ENCODE results near the gene DCST2.

Gene DCST2

DNA sequence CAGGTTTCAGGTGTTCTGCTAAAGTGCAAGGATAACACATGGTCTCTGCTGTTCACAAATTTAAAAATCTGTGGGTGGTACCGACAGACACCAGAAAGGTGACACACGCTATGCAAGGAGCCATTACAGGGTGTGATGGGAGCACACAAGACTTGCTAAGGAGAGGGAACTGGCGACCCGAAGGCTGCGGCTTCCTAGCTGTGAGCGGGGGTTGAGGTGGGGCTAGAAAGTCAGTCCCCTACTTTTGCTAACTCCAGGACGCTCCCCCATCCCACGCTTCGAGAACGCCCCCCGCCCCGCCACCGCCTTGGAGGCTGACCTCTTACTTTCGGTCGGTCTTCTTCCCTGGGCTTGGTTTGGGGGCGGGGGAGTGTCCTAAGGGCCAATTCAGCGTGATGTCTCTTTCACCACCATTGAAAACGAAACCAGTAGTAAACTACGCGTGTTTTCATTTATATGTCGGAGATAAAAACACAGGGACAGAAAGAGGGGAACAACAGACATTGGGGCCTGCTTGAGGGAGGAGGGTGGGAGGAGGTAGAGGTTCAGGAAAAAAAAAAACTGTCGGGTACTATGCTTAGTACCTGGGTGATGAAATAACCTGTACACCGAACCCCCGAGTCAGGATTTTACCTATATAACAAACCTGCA is 58.0 kb downstream of the DCST2 start:
- peak overlapping the region; percentile 55 for H3K4me3 ChIP-seq (ENCODE audit: low read depth, low read length)
- TF ChIP-seq, protein P1, sequence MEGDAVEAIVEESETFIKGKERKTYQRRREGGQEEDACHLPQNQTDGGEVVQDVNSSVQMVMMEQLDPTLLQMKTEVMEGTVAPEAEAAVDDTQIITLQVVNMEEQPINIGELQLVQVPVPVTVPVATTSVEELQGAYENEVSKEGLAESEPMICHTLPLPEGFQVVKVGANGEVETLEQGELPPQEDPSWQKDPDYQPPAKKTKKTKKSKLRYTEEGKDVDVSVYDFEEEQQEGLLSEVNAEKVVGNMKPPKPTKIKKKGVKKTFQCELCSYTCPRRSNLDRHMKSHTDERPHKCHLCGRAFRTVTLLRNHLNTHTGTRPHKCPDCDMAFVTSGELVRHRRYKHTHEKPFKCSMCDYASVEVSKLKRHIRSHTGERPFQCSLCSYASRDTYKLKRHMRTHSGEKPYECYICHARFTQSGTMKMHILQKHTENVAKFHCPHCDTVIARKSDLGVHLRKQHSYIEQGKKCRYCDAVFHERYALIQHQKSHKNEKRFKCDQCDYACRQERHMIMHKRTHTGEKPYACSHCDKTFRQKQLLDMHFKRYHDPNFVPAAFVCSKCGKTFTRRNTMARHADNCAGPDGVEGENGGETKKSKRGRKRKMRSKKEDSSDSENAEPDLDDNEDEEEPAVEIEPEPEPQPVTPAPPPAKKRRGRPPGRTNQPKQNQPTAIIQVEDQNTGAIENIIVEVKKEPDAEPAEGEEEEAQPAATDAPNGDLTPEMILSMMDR (IDR thresholded peaks at IDR 0.05; ENCODE audit: low read depth, low read length, missing control alignments): no peak
- in situ Hi-C loops (cut with HindIII; ENCODE audit: low sequenced_read_pairs): no loop called here
- DNase-seq (ENCODE audit: low read depth): no peak

DNA sequence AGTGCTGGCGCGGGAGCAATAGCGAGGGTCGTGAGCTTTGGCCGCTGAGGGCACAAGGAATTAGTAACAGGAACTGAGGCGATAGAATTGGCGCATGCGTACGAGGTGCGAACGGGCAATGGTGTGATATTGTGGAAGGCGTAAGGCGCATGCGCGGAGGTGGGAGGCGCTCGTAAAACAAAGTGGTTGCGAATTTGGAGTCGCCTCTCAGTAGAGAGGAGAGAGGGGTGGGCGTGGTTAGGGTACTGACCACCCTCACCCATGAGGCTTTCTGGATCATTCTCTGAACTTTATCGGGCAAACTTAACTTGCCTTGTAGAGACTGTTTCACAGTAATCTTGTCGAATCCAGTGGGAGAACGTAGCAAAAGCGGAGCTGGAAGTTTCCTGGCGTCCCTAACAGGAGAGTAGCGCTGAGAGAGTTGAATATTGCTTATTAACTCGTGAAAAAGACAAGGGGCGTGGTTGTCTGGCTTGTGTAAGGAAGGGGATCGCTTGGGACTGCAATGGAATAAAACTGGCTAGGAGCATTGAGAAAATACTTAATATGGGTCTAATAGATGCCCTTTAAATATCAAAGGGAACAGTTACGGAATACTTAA is 58.7 kb downstream of the DCST2 start:
- H3K4me3 ChIP-seq (ENCODE audit: low read depth, low read length): peak overlapping the region; percentile 55
- DNase-seq (ENCODE audit: low read depth): peak; percentile 90
- TF ChIP-seq, protein P1 (IDR thresholded peaks at IDR 0.05; ENCODE audit: low read depth, low read length, missing control alignments): no peak
- in situ Hi-C loops (cut with HindIII; ENCODE audit: low sequenced_read_pairs): no loop called here

DNA sequence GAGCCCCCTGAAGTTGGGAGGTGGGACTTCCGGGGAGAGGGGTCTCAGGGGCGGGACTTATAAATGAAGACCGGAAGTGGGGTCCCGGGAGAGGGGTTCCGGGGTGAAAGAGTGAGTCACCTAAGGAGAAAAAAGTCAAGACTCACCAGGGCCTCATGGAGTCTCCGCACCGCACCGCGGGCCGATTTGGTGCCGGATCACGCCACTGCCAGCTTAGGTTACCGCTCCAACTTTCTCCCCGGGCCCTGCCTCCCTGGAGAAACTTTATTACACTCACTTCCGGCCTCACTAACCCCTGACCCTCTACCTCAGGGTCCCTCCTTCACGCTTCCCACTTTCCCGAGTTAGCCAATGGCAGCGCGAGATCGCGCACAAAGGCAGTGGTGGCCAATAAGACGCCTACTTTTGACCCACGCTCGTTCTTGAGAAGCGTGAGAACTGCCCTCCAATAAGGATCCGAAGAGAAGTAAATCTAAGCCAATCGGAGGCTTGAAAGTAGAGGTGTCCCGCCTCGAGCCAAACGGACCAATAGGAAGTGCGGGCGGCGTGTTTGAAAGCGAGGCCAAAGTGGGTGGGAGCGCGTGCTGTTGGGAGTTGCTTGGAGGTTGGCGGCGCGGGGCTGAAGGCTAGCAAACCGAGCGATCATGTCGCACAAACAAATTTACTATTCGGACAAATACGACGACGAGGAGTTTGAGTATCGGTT is 59.3 kb downstream of the DCST2 start, which contains the start of gene CKS1B:
CKS1B (plus strand) TSS at position 580 of the 706 bp plus-strand sequence; CDS start at position 645, 65 bp downstream.
- TF ChIP-seq, protein P1 (IDR thresholded peaks at IDR 0.05; ENCODE audit: low read depth, low read length, missing control alignments): no peak
- peak within 1 kb of the TSS; percentile 55 for H3K4me3 ChIP-seq (ENCODE audit: low read depth, low read length)
- peak; percentile 100 for DNase-seq (ENCODE audit: low read depth)
- in situ Hi-C loops (cut with HindIII; ENCODE audit: low sequenced_read_pairs): no loop called here

DNA sequence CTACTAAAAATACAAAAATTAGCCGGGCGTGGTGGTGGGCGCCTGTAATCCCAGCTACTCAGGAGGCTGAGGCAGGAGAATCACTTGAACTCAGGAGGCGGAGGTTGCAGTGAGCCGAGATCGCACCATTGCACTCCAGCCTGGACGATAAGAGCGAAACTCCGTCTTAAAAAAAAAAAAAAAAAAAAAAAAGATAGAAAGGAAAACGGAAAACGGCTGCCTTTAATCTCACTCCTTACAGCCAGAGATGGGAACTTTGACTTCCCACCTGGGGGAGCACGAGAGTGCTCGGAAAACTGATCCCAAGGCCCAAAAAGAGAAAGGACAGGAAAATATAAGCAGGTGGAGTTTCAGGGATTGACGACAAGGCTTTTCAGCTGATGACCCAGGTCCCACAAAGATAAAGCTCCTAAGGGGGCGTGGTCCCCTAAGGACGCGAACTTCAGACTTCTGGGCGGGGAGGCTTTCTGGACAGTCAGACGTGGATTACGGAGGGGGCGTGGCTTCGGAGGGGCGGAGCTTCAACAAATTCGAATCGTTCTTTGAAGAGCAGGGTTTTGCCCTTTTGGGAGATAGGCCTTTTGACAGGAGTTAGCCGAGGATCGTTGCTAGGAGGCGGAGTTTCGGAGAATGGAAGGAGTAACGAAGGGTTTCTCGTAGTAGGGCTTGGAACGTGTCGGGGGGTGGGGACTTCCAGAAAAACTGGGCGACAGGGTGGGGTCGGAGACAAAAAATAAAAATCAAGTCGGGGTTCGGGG is 60.1 kb downstream of the DCST2 start:
- DNase-seq (ENCODE audit: low read depth): peak; percentile 92
- in situ Hi-C loops (cut with HindIII; ENCODE audit: low sequenced_read_pairs): no loop called here
- TF ChIP-seq, protein P1 (IDR thresholded peaks at IDR 0.05; ENCODE audit: low read depth, low read length, missing control alignments): peak; percentile 19
- H3K4me3 ChIP-seq (ENCODE audit: low read depth, low read length): peak overlapping the region; percentile 55

DNA sequence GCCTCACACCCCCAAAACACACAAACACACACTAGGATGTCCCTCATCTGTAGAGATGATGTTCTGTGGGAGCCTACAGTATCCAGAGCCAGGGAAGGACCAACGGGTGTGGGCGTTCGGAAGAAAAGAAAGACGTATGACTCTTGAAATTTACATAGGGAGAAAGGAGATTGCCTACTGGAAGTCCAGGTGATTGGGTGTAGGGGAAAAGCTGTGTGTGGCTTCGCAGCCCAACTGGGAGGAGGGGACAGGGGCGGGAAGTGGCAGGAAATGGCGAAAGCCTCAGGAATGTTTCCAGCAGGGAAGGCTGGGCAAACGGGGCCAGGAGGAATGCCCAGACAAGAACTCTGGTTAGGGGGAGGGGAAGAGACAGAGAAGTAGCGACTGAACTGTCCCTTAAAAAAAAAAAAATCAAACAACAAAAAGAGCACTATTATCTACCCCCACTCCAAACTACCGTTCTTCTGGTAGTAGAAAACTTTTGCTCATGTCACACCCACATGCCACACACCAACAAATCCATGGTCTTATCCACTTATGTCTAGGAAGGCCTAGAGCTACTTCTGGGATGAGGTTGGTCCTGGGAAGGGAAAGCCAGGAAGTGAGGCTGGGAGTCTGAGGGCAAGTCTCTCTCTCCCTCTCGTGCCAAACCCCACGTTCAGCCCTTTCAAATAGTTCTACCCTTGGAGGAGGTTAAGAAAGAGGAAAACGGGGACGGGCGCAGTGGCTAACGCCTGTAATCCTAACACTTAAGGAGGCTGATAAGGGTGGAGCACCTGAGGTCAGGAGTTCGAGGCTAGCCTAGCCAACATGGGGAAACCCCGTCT is 60.9 kb downstream of the DCST2 start:
- peak overlapping the region; percentile 55 for H3K4me3 ChIP-seq (ENCODE audit: low read depth, low read length)
- peak; percentile 85 for DNase-seq (ENCODE audit: low read depth)
- TF ChIP-seq, protein P1 (IDR thresholded peaks at IDR 0.05; ENCODE audit: low read depth, low read length, missing control alignments): no peak
- in situ Hi-C loops (cut with HindIII; ENCODE audit: low sequenced_read_pairs): no loop called here
